Stimulated activated CD8-positive, alpha-beta memory T cell treated with anti-CD3 and anti-CD28 coated beads, Interleukin-7, amount 100 ng/mL, for 48 hours (primary cell): ENCODE measurements around the gene RBBP7.

Experiments
- DNase-seq, 2 donors: peaks; one replicate each; pipeline ENCODE4 v3.0.0-alpha.2; 2020; ENCODE audit warnings: low read depth in 1 of 2; ENCODE audit errors: extremely low read depth in 1 of 2

Gene RBBP7

DNA sequence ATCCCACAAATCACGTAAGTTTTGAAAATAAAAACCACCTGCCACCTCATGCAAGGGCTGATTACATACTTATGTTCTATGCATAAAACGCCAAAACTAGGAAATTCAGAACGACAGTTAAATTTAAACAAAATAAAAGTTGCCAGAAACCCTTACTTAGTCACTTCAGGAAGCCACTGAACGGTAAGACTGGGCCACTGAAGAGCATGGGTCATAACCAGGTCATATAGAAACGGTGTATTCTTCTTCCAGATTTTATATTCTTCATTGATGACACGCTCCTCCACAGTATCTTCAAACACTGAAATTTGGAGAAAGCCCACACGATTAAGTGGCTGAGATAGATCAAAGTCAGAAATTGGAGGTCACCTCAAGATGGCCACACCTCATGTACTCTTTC, 1.2 kb downstream of the RBBP7 start:
- DNase-seq: no peak

DNA sequence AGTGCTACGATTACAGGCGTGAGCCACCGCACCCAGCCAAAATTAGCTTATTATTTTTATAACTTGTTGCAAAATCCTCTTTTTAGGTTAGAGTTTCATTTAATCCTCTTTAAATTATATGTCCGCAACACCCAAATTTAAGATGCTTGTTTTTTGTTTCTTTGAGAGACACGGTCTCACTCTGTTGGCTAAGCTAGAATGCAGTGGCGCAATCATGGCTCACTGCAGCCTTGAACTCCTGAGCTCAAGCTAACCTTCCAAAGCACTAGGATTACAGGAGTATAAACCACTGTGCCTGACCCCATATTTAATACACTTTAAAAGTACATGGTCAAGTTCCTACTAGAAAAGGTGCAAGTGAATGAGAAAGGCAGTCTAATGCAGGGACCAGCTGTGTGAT, 2.2 kb downstream of the RBBP7 start:
- no peak for DNase-seq

DNA sequence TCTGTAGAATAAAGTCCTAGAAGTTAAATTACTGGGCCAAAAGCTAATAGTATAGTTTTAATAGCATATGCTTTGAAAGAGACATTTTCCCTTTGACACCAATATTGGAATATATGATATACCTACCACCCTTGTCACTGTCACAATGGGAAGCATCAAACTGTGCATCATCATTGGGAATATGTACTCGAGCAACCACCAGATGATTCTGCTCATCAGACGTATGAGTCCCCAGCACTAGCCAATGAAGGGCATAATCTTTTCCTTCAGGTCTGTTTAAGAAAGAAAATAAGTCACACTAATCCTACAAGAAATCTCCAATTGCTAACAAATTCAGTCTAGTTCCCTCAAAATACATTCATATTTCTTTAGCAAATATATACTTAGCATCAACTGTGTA, 7.3 kb downstream of the RBBP7 start:
- no peak for DNase-seq

DNA sequence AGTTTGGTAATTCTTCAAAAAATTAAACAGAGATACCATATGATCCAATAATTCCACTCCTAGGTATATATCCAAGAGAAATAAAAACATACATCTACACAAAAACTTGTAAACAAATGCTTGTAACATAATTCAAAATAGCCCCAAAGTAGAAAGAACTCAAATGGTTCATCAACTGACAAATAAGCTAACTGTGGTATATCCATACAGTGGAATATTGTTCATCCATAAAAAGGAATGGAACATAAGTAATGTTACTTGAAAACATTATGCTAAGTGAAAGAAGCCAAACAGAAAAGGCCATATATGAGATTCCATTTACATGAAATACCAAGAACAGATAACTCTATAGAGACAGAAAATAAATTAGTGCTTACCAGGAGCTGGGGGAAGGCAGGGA, 13.4 kb downstream of the RBBP7 start:
- DNase-seq: no peak

DNA sequence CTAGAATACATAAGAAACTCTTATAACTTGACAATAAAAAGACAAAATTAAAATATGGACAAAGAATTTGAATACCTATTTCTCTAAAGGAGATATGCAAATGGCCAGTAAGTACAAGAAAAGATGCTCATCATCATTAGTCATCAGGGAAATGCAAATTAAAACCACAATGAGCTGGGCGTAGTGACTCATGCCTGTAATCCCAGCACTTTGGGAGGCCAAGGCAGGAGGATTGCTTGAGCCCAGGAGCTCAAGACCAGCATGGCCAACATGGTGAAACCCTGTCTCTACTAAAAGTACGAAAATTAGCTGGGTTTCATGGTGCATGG, 14.1 kb downstream of the RBBP7 start:
- peak in 1 of 2 donors; percentile 26 for DNase-seq

DNA sequence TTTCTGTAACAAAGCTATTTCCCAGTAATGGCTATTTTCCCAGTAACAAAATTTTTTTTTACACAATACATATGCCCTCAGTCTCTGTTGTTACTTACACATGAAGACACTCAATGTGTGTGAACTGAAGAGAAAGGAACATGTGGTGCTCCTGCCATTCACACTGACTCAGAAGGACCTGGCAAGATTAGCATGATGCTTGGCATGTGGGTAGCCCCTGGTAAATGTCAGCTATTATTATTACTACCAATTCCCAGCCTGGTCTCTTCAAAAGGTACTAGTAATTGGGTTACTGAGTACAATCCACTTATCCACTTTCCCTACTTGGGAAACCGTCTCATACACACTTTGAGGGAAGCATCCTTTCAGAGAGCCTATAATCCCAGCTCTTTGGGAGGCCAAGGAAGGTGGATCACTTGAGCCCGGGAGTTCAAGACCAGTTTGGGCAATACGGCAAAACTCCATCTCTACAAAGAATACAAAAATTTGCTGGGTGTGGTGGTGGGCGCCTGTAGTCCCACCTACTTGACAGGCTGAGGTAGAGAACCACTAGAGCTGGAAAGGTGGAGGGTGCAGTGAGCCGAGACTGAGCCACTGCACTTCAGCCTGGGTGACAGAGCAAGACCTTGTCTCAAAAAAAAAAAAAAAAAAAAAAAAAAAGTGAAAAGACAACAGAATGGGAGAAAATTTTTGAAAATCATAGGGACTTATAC, 14.6 kb downstream of the RBBP7 start:
- no peak for DNase-seq

DNA sequence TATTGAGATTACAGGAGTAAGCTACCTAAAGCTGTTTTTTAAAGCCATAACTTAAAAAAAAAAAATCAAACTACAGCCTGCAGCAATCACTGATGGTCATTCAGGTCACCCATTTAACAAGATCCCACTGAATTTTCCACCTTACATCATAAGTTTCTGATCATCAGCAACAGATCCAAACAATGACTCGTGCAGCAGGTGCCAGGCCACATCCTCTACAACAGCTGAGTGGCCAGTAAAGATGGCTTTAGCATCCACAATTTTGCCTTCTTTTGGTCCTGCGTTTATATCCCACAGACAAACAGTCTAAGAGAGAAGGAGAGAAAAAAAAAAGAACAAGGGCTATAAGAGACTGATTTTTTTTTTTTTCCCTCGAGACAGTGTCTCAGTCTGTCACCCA, 16.6 kb downstream of the RBBP7 start:
- no peak for DNase-seq

DNA sequence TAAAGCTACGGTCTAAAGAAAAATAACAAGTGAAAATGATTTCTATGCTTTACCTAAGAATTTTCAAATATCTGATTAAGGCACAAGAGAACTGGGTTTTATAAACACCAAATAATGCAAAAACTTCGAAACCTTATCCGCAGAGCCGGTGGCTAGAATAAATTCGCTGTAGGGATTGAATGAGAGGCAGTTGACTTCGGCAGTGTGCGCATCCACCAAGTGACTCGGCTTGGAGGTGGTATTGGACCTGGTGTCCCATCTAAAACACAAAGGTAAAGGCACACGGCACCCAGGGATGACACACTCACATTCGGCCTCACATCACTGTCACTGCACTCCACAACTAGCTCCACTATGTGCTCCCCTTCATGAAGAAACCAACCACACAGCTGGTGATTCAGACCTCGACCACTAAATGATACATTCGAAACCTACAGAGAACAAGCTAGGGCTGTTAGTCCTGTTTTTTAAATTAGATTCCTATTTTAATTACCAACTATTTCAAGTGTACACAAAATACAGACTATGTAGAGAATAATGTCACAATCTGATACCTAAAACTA, 17.5 kb downstream of the RBBP7 start:
- no peak for DNase-seq

DNA sequence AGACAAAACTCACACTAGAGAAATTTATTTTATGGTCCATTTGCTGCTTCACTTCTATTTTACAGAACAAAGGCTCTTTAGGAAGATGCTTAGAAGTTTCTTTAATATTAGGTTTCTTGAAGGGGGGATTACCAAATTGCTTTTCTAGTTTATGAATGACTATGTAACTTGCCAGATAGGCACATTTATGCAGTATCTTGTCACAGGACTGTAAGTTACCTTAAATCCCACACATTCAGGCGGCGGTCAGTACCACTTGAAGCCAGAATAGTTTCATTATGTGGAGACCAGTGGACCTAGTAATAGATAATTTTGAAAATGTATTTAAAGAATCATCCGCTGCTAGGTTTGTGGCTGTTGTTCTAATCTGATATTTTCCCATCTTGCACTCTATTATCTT, 18.3 kb downstream of the RBBP7 start:
- DNase-seq: no peak

DNA sequence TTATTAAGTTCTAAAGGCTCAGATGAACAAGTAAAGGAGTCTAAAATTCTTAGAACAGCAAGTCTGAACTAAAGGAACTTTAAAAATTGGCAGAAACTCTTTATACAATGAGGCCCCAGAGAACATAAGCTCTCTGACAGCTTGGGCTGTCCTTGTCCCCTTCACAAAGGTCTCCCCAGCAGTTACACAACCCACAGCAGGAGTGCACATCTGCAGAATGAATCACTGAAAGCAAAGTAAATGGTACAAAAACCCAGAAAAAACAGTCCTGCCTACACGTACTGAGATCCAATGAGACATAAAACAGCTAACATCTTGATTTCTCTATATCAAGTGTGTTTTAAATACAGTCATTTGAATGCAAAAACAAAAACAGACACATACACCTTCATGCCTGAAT, 18.7 kb downstream of the RBBP7 start:
- no peak for DNase-seq

DNA sequence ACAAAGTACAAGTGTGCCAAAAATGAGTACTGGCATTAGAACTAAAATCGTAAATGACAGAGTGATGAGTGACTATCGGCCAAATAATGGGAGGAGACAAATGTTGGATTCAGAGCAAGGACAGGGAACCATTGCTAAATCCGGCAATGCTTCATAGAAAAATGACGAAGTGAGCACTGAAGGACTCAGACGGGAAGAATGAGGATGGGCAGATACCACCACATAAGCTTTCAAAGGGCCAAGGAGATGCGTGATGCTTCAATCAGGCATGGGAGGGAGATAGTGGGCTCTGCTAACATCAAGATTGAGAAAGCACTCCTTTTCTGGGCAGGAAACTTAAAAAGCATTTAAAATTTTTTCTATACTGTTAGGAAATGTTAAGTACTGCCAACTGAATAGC, 21.6 kb downstream of the RBBP7 start:
- no peak for DNase-seq

DNA sequence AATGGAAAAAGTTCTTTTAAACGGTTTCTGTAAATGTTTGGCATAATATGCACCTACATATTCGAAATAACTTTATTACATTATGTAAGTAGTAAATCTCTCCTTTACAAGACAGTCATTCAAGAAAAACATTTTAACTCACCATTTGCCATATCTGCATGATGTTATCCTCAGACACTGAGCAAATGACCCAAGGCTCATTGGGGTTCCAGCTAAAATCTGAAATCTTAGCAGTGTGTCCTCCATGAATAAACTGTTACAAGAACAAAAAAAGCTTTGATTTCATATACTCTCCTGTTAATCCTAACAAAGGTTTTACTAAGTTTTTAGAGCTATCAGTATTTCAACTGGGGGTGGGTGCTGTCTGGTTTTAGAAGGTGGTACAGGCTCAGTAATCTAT, 24.5 kb downstream of the RBBP7 start:
- DNase-seq: no peak

DNA sequence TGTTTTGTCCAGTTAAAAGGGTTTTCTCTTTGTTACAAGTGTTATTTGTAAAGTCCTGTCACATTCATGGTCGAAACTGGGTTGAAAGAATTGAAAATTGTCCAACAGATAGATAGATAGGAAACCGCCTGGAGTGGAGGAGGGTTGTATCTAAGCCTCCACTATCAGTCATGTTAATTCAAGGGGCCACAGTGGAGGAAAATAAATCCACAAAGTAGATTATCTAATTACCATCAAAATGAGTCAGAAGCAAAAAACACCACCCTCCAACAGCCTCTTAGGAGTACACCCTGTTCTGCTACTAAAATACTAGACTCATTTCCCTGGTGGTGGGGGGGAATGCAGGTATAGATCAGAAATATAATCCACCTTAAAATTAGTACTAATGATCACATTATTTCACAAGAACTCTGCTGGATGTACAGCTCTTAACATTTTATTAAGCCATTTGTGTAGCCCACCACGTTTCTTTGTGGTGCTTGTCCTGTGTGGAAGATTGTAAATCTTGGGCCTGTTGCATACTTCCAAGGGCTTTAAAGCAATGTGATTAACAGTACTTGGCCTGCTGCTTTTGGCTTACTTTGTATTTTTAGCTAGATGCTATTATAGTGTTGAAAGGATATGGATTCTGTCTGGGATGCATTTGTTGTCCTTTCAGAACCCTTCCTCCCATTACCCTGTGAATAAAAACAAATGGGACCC, 26.8 kb downstream of the RBBP7 start:
- DNase-seq: no peak

DNA sequence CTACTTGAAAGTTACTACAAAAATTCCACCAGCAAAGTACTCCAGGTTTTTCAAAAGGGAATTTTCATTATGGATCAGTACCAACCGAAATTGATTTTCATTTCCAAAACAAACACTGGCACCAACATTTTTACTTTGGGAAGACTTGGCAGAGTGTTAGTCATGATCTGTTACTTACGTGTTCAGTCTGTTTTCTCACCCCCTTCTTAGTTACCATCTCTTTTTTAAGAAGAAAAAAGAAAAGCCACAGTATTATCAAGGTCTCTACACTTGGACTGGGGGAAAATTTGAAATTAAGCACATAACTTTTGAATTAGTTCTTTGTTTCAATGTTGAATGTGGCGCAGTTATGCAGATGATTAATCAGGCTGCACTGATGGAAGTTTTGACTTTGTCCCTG, 27.5 kb downstream of the RBBP7 start:
- DNase-seq: no peak

DNA sequence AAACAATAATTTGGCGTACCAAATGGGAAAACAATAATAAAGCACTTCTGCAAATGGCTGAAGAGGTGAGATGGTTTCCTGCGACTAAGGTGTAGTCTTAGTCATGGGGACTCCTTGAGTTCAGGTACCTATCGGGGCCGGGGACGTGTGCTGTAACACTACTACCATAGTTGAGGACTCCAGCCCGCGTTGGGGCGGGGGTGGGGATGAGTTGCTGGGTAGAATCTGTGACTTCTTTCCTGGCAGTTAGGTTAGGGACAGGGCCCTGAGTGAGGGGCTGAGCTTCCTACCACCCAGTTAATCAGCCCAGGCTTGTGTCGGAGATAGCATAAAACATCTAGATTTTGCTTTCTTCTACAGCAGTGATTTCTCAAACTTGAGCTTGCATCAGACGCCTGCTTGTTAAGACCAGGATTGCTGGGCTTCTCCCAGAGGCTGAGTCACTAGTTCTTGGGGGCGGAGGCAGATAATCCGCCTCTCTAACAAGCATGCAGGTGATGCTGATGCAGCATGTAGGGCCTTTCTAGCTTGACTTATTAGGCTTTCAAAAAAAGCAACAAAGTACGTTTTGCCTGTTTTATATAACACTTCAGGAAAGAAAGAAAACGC, 30.2 kb downstream of the RBBP7 start:
- DNase-seq: no peak

DNA sequence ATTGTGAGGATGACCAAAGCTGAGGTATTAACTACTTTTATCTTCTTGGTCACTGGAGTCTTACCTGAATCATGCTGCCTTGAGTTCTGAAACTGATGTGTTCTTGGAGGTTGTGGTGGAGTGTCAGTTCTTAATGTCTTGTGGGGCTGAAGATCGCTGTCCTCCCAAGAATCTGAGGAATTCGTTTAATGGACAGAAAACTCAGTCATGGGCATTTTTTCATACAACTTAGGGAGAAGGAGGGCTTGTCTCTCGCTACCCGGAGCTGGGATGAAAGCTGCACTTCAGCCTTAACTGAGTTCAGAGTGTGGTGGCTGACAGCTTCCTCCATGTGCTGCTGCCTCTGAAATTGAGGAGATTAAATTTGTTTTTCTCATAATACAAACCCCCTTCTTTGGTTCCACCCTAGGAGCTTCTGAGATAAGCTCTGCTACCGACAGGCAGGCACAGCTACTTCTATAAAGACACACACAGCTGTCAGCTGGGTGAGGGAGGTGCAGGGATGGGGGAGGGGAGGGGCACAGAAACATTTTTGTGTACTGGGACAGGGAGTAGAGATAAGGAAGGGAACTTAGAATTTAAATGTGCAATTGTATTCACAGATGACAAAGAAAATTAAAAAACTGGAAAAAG, 30.8 kb downstream of the RBBP7 start:
- no peak for DNase-seq

DNA sequence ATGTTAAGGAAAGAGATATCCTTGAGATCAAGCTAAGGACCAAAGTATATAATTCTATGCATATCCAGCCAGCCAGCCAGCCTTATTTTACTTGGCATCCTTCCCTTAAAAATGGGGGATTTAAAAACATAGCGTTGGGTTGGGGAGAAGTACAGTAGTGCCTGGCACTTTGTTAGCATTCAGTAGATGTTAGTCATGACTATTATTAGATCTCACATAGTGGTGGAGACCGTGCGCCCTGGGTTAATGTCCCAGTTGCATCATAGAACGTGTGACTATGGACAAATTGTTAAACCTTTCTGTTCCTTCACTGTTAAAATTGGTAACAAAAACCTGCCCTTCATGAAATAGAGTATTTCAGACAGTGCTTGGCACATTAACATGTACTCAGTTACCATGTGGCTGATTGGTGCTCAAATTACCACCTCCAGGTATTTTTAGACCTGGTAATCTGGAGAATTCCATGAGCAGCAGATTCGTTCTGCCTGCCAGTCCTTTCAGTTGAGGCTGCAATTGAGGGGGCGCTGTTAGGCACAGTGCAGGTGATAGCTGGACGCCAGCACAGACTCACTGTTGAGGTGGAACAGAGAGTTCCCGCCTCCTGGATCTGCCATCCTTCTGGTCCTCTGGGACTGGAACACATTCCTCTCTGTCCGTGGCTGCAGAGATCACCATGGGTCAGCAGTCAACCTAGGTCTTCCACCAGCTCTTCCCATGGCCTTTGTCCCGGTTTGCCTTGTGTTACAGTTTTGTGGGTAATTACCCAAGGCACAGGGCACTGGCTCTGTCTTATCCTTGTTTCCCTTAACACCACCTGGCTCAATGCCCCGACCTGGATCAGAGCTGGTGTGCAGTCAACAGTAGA, 31.7 kb downstream of the RBBP7 start:
- no peak for DNase-seq

DNA sequence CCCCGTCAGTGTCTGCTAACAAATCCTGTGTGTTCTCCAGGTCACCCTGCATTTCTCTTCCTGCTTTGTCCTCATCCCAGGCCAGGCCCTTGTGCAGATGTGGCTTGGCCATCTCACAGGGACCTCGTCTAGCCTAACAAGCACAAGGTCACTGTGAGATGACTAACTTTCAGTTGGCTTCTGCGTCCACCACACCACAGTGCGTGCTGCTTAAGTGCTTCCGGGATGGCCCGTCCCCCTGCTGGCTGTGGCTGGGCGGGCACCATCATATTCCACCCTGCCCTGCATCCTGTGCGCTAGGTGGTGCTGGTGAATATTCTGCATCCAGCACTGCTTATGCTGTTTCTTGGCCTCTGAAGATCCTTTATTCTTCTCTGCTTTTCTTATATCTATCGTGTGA, 33.8 kb downstream of the RBBP7 start:
- no peak for DNase-seq

DNA sequence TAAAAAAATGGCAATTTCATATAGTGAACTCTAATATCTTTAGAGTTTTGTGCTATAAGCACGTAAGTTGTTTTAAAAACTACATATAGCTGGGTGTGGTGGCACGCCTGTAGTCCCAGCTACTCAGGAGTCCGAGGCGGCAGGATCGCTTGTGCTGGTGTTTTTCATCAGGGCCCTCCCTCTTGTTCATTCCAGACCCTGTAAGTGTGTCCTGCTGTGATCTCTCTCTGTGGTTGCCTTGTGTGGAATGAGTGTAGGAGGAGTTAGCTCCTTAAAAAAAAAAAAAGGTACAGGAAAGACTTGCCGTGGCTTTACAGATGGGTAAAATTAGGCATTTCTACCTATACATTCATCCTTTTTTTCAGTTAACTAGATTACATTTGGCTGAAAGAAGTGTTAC, 35.4 kb downstream of the RBBP7 start:
- DNase-seq: no peak

DNA sequence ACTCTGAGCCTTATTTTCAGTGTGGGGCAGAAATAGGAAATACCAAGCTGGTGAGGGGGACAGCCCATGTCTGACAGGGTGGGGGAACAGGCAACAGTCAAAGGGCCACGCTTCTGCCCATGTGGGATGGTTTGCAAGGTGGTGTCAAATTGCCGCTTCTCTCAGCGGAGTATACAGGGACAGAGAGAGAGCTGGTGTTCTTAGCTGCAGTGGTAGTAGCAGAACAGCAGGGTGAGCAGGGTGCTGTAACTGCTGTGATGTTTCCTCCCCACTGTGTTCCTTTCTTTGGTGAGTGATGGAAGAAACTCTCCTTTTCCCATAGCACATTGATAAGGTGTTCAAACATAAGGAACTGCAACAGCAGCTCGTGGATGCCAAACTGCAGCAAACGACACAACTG, 37.9 kb downstream of the RBBP7 start:
- DNase-seq: no peak
